DOHH2 (cell line): Measurements from ENCODE around the gene GJB6.

Experiments
- H3F3A ChIP-seq: fragments of 200-600 bp; sonication (generic), shearing (Covaris generic); 2 replicates; pipeline ENCODE4 v1.6.0; 2016; ENCODE audit warnings: antibody characterized with exemption, mild to moderate bottlenecking; ENCODE audit not compliant: control insufficient read depth, insufficient read depth
- H3K27ac ChIP-seq: fragments of 200-600 bp; sonication (generic); 2 replicates; pipeline ENCODE4 v1.5.1; 2014; ENCODE audit warnings: low read depth, mild to moderate bottlenecking, low read length, moderate library complexity
- H3K27me3 ChIP-seq: fragments of 200-600 bp; sonication (generic); 2 replicates; pipeline ENCODE4 v1.6.1; 2014; ENCODE audit warnings: mild to moderate bottlenecking, low read length, mixed read lengths; ENCODE audit not compliant: control insufficient read depth
- H3K36me3 ChIP-seq: fragments of 200-600 bp; sonication (generic); 2 replicates; pipeline ENCODE4 v1.6.1; 2014; ENCODE audit warnings: mild to moderate bottlenecking, low read length, moderate library complexity, mixed read lengths; ENCODE audit not compliant: control insufficient read depth
- H3K4me1 ChIP-seq: fragments of 200-600 bp; sonication (generic); 2 replicates; pipeline ENCODE4 v1.6.1; 2014; ENCODE audit warnings: mild to moderate bottlenecking, low read length, mixed read lengths; ENCODE audit not compliant: control insufficient read depth
- H3K4me2 ChIP-seq: fragments of 200-600 bp; sonication (generic); 2 replicates; pipeline ENCODE4 v1.6.0; 2014; ENCODE audit warnings: mild to moderate bottlenecking, low read length, moderate library complexity
- H3K4me3 ChIP-seq: fragments of 200-600 bp; sonication (generic); 2 replicates; pipeline ENCODE4 v1.5.1; 2014; ENCODE audit warnings: mild to moderate bottlenecking, low read length, mixed read lengths
- H3K79me2 ChIP-seq: fragments of 200-600 bp; sonication (generic); 2 replicates; pipeline ENCODE4 v1.6.1; 2014; ENCODE audit warnings: mild to moderate bottlenecking, low read length, mixed read lengths; ENCODE audit not compliant: control insufficient read depth
- H3K9me2 ChIP-seq: fragments of 200-600 bp; sonication (generic); replicated peaks from 2 replicates; pipeline ENCODE4 v1.6.1; 2014; ENCODE audit warnings: mild to moderate bottlenecking, low read length, mixed read lengths; ENCODE audit not compliant: control insufficient read depth
- H3K9me3 ChIP-seq: fragments of 200-600 bp; sonication (generic); 2 replicates; pipeline ENCODE4 v1.6.1; 2014; ENCODE audit warnings: antibody characterized with exemption, low read length, mixed read lengths; ENCODE audit not compliant: control insufficient read depth, insufficient read depth
- H4K20me1 ChIP-seq: fragments of 200-600 bp; sonication (generic); 2 replicates; pipeline ENCODE4 v1.6.0; 2014; ENCODE audit warnings: low read depth, mild to moderate bottlenecking, antibody characterized with exemption, low read length, moderate library complexity; ENCODE audit not compliant: control insufficient read depth, insufficient read depth
- EZH2phosphoT487 ChIP-seq: fragments of 200-600 bp; sonication (generic); IDR thresholded peaks from 2 replicates; pipeline ENCODE4 v1.6.1; 2017; ENCODE audit warnings: borderline replicate concordance, mild to moderate bottlenecking, antibody characterized with exemption, low read length, moderate library complexity, mixed read lengths
- TF ChIP-seq, protein P1 (sequence below): fragments of 200-600 bp; sonication (generic); IDR thresholded peaks from one replicate; pipeline ENCODE4 v1.5.1; 2014; ENCODE audit warnings: antibody characterized with exemption, mild to moderate bottlenecking, low read depth, low read length; ENCODE audit not compliant: poor library complexity, severe bottlenecking

Gene GJB6

DNA sequence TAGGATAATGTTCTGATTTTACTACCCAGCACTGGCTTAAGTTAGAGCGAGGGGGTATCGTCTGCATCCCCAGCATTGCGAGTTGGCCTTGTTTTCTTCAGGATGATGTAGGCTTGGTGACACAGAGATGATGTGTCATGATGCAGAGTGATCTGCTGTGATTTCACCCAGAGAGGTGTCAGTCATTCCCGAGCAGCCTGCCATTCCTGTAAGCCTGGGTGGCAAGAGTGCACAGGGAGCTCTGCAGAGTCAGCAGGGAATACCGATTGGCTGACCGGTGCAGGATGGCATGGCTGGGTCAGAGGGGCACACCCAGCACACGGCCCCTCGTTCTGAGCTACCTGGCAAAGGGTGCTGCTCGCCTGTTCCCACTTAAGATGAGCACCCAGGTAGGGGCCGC is 15.8 kb upstream of the GJB6 start:
- TF ChIP-seq, protein P1, sequence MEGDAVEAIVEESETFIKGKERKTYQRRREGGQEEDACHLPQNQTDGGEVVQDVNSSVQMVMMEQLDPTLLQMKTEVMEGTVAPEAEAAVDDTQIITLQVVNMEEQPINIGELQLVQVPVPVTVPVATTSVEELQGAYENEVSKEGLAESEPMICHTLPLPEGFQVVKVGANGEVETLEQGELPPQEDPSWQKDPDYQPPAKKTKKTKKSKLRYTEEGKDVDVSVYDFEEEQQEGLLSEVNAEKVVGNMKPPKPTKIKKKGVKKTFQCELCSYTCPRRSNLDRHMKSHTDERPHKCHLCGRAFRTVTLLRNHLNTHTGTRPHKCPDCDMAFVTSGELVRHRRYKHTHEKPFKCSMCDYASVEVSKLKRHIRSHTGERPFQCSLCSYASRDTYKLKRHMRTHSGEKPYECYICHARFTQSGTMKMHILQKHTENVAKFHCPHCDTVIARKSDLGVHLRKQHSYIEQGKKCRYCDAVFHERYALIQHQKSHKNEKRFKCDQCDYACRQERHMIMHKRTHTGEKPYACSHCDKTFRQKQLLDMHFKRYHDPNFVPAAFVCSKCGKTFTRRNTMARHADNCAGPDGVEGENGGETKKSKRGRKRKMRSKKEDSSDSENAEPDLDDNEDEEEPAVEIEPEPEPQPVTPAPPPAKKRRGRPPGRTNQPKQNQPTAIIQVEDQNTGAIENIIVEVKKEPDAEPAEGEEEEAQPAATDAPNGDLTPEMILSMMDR = no peak
- no peak for TF ChIP-seq EZH2phosphoT487
- Histone ChIP-seq H4K20me1 (no peaks in the 10 kb centered on the region), H3K79me2 (no peaks in the 10 kb centered on the region)

DNA sequence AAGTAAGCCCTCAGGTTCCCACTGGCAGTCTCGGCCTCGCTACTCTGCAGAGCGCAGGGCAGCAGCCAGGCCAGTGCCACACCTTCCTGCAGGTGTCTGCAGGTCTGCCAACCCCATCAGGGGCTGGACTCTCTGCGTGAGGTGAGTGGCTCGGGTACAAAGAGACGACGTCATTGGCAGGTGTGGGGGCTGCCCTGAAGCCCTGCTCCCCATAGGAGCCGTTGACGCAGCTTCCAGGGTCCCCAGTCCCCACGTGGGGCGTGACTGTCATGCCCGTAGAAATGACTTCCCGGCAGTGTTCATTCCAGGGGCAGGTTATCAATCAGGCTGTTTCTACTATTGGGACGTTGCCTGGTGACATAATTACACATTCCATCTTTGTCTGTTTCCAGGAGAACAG is 15.3 kb upstream of the GJB6 start:
- Histone ChIP-seq H3K79me2 (no peaks in the 10 kb centered on the region), H3K4me3 (no peak overlapping the region), H3K9me2 (no peaks in the 10 kb centered on the region), H3K4me1 (no peaks in the 10 kb centered on the region), H3K36me3 (no peaks in the 10 kb centered on the region), H3K9me3 (no peaks in the 10 kb centered on the region), H3K27ac (no peak overlapping the region), H3K4me2 (no peak overlapping the region), H4K20me1 (no peaks in the 10 kb centered on the region), H3K27me3 (no peaks in the 10 kb centered on the region), H3F3A (no peaks in the 10 kb centered on the region)
- TF ChIP-seq, protein P1 = no peak
- TF ChIP-seq EZH2phosphoT487 = no peak

More for the DNA sequence above, 15.8 kb upstream of the GJB6 start:
- Histone ChIP-seq H3K4me1 (no peaks in the 10 kb centered on the region), H3K36me3 (no peaks in the 10 kb centered on the region), H3K27me3 (no peaks in the 10 kb centered on the region), H3K27ac (no peak overlapping the region), H3K4me2 (no peak overlapping the region), H3K9me3 (no peaks in the 10 kb centered on the region), H3K4me3 (no peak overlapping the region), H3F3A (no peaks in the 10 kb centered on the region), H3K9me2 (no peaks in the 10 kb centered on the region)

DNA sequence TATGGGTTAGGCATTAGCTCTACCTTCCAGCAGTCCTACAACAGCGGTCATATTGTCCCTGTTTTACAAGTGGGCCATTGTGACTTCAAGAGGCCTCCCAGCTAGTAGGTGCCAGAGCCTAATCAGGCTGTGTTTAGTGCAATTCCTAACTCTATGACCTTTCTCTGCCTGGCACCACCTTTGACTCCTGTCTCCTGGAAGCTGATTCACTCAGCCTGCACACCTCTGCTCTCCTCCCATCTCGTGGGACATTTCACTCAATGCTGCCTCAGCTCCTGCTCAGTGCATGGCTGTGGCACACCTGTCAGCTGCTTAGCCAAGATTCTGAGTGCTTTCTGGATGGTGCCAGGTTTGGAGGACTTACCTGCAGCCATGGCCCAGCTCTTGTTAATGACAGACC is 9.5 kb upstream of the GJB6 start:
- Histone ChIP-seq H3K4me3 (no peak overlapping the region), H3K27ac (no peak overlapping the region), H3K4me2 (no peak overlapping the region), H3K36me3 (no peaks in the 10 kb centered on the region), H3K9me3 (no peaks in the 10 kb centered on the region), H3K9me2 (no peaks in the 10 kb centered on the region), H3K4me1 (no peaks in the 10 kb centered on the region), H3K27me3 (no peaks in the 10 kb centered on the region), H4K20me1 (no peaks in the 10 kb centered on the region), H3F3A (no peaks in the 10 kb centered on the region), H3K79me2 (no peaks in the 10 kb centered on the region)
- no peak for TF ChIP-seq EZH2phosphoT487
- TF ChIP-seq, protein P1 = no peak

DNA sequence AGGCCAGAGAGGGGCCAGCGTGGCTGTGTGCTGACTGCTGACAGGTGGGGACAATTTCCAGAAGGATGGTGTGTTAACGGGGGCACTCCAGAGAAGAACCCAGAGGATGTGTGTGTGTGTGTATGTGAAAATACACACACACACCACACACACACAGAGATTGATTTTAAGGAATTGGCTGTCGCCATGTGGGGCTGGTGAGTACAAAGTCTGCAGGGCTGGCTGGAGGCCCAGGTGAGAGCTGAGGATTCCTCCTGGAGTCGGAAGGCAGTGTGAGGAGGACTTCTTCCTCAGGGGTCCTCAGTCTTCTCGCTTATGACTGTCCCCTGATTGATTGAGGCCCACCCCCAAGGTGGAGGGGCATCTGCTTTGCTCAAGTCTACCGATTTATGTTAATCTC is 7.6 kb upstream of the GJB6 start:
- no peaks in the 10 kb centered on the region for H3K9me2 ChIP-seq
- no peaks in the 10 kb centered on the region for H3K9me3 ChIP-seq
- H3K36me3 ChIP-seq = no peaks in the 10 kb centered on the region
- no peak overlapping the region for H3K27ac ChIP-seq
- no peaks in the 10 kb centered on the region for H3F3A ChIP-seq
- no peaks in the 10 kb centered on the region for H3K27me3 ChIP-seq
- no peak overlapping the region for H3K4me2 ChIP-seq
- no peaks in the 10 kb centered on the region for H3K4me1 ChIP-seq
- TF ChIP-seq, protein P1 = no peak
- TF ChIP-seq EZH2phosphoT487 = no peak
- no peaks in the 10 kb centered on the region for H3K79me2 ChIP-seq
- no peaks in the 10 kb centered on the region for H4K20me1 ChIP-seq
- no peak overlapping the region for H3K4me3 ChIP-seq
